ENCODE data around the gene STT3B. TPM values are rescaled to one million over a fixed set of nuclear protein-coding genes. Genes with fewer than 3 reads are reported as not detected.
A peak's percentile ranks its signal among the peaks of the same experiment; 100 is the strongest.

Gene STT3B
- total and polyA plus RNA-seq, 8 donors: 127 to 176 (median 160) TPM

DNA sequence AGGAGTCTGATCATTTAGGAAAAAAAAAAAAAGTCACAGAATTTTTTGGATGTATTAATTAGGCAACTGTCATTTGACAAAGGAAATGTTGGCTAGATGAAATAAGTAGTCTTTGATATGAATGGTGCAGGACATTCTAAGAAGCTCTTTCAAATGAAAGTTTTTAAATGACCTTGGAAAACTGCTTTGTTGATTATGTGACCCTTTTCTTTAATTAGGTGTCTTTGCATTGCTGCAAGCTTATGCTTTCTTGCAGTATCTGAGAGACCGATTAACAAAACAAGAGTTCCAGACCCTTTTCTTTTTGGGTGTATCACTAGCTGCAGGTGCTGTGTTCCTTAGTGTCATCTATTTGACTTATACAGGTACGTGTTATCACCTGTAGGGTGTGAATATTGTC is 84.0 kb downstream of the STT3B start:
- Histone ChIP-seq H3K27me3 (no peaks in the 10 kb centered on the region), H3K9me3 (no peaks in the 10 kb centered on the region), H3K4me1 (peaks cover 0 to 24% of the 10 kb centered on the region in 2 donors), H3K36me3 (peaks cover 0 to 28% of the 10 kb centered on the region in 2 donors), H3K27ac (no peak overlapping the region), H3K4me3 (no peak overlapping the region)
- ATAC-seq (no peak), DNase-seq (peak in 1 of 4 donors; percentile 24)
- intact Hi-C loops (cut with DNase I): loop anchor here in 1 of 2 donors (10.0 kb wide), 1 partner anchor 148 kb away; no protein-coding TSS in a partner anchor
- TF ChIP-seq, protein P1, sequence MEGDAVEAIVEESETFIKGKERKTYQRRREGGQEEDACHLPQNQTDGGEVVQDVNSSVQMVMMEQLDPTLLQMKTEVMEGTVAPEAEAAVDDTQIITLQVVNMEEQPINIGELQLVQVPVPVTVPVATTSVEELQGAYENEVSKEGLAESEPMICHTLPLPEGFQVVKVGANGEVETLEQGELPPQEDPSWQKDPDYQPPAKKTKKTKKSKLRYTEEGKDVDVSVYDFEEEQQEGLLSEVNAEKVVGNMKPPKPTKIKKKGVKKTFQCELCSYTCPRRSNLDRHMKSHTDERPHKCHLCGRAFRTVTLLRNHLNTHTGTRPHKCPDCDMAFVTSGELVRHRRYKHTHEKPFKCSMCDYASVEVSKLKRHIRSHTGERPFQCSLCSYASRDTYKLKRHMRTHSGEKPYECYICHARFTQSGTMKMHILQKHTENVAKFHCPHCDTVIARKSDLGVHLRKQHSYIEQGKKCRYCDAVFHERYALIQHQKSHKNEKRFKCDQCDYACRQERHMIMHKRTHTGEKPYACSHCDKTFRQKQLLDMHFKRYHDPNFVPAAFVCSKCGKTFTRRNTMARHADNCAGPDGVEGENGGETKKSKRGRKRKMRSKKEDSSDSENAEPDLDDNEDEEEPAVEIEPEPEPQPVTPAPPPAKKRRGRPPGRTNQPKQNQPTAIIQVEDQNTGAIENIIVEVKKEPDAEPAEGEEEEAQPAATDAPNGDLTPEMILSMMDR (IDR thresholded peaks at IDR 0.05): no peak

DNA sequence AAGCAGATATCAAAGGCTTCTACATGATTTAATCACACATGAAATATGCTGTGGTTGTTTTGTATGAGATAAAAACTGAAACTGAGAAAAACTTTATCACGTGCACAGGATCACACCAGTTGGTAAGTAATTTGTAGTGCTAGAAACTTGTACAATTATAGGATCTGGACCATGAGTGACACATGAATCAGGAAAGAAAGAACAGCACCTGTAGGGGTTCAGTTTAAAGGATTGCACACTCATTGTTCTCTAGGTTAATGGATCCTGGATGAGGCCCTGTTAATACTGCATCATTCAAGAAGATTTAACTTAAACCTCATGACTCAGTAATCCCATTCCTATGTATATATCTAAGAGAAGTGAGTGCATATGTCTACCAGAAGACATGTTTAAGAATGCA is 87.9 kb downstream of the STT3B start:
- Histone ChIP-seq H3K4me1 (no peaks in the 10 kb centered on the region), H3K4me3 (no peak overlapping the region), H3K27ac (no peak overlapping the region), H3K27me3 (no peaks in the 10 kb centered on the region), H3K36me3 (peaks cover 0 to 50% of the 10 kb centered on the region in 2 donors), H3K9me3 (no peaks in the 10 kb centered on the region)
- TF ChIP-seq, protein P1 (IDR thresholded peaks at IDR 0.05): no peak
- DNase-seq: no peak
- intact Hi-C loops (cut with DNase I): no loop called here
- ATAC-seq: no peak

DNA sequence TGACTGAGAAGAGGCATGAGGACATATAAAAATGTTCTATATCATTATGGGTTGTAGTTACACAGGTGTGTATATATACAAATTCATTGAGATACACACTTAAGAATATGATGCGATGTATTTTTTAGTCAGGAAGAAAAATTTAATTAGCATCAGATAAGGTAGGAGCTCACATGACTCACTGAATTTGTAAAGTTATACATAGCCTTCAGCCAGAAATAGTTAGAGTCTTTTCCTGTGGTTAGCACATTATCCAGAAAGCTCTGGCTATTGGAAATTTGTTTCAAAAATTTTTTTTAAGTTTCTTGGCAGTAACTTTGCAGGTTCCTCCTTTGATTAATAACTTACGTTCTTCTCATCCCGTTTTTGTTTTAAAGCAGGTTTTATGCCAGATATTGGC is 88.6 kb downstream of the STT3B start:
- no peak for DNase-seq
- no peak overlapping the region for H3K4me3 ChIP-seq
- H3K4me1 ChIP-seq: no peaks in the 10 kb centered on the region
- intact Hi-C loops (cut with DNase I): no loop called here
- ATAC-seq: no peak
- H3K36me3 ChIP-seq: peaks cover 0 to 56% of the 10 kb centered on the region in 2 donors
- TF ChIP-seq, protein P1 (IDR thresholded peaks at IDR 0.05): no peak
- H3K9me3 ChIP-seq: no peaks in the 10 kb centered on the region
- H3K27me3 ChIP-seq: no peaks in the 10 kb centered on the region
- H3K27ac ChIP-seq: no peak overlapping the region

DNA sequence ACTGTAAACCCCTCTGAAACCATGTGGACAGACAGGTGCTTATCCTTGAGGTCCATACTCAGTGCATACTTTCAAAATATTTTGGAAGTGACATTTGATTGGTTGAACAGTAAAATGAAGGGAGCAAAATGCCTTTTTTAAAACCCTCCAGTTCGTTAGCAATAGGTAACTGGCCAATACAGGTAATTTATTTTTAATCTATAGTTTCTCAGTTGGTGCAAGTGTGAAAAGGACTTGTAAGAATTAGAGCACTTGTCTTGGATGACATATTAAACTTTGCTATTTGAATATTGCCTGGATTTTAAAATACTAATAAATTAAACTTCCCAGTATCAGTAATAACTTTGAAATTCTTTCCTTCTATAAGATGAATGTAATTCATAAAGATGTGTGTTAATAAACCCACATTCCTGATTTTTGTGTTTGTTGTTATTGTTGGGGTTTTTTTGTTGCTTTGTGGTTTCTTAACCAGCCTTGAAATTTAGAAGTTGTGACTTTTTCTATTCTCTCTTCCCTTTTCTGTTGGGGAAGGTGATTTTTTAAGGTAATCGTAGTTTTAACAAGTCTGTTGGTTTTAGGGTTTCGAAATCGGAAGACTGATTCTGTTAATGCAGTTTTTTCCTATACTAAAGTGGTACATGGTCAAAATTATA is 90.0 kb downstream of the STT3B start:
- H3K36me3 ChIP-seq: peaks cover 0 to 68% of the 10 kb centered on the region in 2 donors

DNA sequence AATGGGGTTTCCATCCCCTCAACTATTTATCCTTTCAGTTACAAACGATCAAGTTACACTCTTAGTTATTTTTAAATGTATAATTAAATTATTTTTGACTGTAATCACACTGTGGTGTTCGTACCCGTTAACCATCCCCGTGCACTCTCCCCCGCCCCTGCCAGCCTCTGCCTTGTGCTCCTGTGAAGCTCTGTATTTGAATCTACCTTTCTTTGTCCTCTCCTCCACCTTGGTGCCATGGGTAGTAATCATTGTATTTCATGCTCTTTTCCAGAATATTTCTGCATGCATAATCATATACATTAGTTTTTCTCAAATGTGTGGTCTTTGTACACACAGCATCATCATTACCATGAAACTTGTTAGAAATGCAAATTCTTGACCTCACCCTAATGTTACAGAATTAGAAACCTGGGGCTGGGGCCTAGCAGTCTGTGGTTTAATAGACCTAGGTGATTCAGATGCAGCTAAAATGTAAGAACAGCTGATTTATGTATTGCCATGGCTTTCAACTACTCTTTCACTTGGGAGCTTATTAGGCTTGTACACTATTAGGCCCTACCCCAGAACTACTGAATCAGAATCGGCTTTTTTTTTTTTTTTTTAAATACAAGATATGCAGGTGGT is 91.5 kb downstream of the STT3B start:
- Histone ChIP-seq H3K36me3 (peaks cover 0 to 66% of the 10 kb centered on the region in 2 donors), H3K4me1 (no peaks in the 10 kb centered on the region), H3K27ac (no peak overlapping the region), H3K9me3 (no peaks in the 10 kb centered on the region), H3K27me3 (no peaks in the 10 kb centered on the region), H3K4me3 (no peak overlapping the region)
- no peak for DNase-seq
- intact Hi-C loops (cut with DNase I): no loop called here
- ATAC-seq: no peak
- TF ChIP-seq, protein P1 (IDR thresholded peaks at IDR 0.05): no peak

More for the DNA sequence above, 90.0 kb downstream of the STT3B start:
- Histone ChIP-seq H3K9me3 (no peaks in the 10 kb centered on the region), H3K4me3 (no peak overlapping the region), H3K4me1 (no peaks in the 10 kb centered on the region), H3K27ac (no peak overlapping the region), H3K27me3 (no peaks in the 10 kb centered on the region)
- no peak for DNase-seq
- intact Hi-C loops (cut with DNase I): no loop called here
- no peak for ATAC-seq
- TF ChIP-seq, protein P1 (IDR thresholded peaks at IDR 0.05): no peak
